GM12878 (cell line): Measurements from ENCODE around the gene TUBAL3. TPM values are rescaled to one million over a fixed set of nuclear protein-coding genes. Genes with fewer than 3 reads are reported as not detected.

Experiments used
- ATAC-seq: fragments of 200-7000 bp; cut with Tn5 transposase; 3 replicates; pipeline ENCODE4 v1.9.1; 2020; ENCODE audit warnings: mild to moderate bottlenecking, moderate library complexity
- BruUV-seq: library from RNA; stranded (reverse); fragments of 400-500 nt; replicated peaks from 2 replicates; lab custom pipeline; 2021; lab: Mats Ljungman, UMichigan
- CTCF ChIA-PET: fragments of 300-600 bp; sonication (Branson Sonifier 250); formaldehyde crosslinking; extraction: SDS; loops from one replicate; lab custom pipeline; 2021; ENCODE audit warnings: inconsistent platforms; lab: Yijun Ruan, JAX
- POLR2A ChIA-PET: fragments of 350-600 bp; formaldehyde crosslinking; extraction: SDS; loops from one replicate; lab custom pipeline; 2021; ENCODE audit warnings: inconsistent platforms; lab: Charles Lee
- RAD21 ChIA-PET: fragments of 300-600 bp; sonication (Branson Sonifier 250); formaldehyde crosslinking; loops from one replicate; lab custom pipeline; 2023; ENCODE audit warnings: antibody characterized with exemption; ENCODE audit not compliant: unreplicated experiment; lab: Charles Lee
- SMC1A ChIA-PET: fragments of 300-600 bp; sonication (Branson Sonifier 250); formaldehyde crosslinking; loops from one replicate; lab custom pipeline; 2023; ENCODE audit not compliant: unreplicated experiment, uncharacterized antibody; lab: Charles Lee
- DNase-seq: peaks from one replicate; pipeline ENCODE4 v3.0.0-alpha.2; 2011; ENCODE audit warnings: low read depth, low spot score
- FAIRE-seq: peaks from 3 replicates; lab custom pipeline; 2011; peaks lifted over from hg19 to GRCh38; lab: Jason Lieb, UNC
- H2AFZ ChIP-seq: 2 replicates; pipeline ENCODE4 v1.6.0; 2011; ENCODE audit warnings: low read depth, low read length, control low read depth; ENCODE audit not compliant: control insufficient read depth
- H3K27ac ChIP-seq: 2 replicates; pipeline ENCODE4 v1.5.1; 2011; ENCODE audit warnings: control low read depth; ENCODE audit not compliant: control insufficient read depth, insufficient read depth
- H3K27me3 ChIP-seq, 2 experiments: replicated peaks in 1 of 2; 2 replicates each; pipeline versions ENCODE4 v1.6.0 to v1.6.1; 2011; ENCODE audit warnings: low read length in 1 of 2; ENCODE audit not compliant: control insufficient read depth in 2 of 2, insufficient read depth in 2 of 2
- H3K36me3 ChIP-seq, 2 experiments: 2 replicates each; pipeline ENCODE4 v1.5.1; 2011; ENCODE audit warnings: low read length in 1 of 2; ENCODE audit not compliant: control insufficient read depth in 2 of 2, insufficient read depth in 2 of 2
- H3K4me1 ChIP-seq: 2 replicates; pipeline ENCODE4 v1.6.1; 2011; ENCODE audit warnings: mild to moderate bottlenecking, low read length, moderate library complexity, mixed read lengths; ENCODE audit not compliant: control insufficient read depth, insufficient read depth
- H3K4me2 ChIP-seq: 2 replicates; pipeline ENCODE4 v1.6.0; 2011; ENCODE audit warnings: control low read depth; ENCODE audit not compliant: control insufficient read depth, insufficient read depth
- H3K4me3 ChIP-seq: fragments of 200-600 bp; sonication (generic); 2 replicates; pipeline ENCODE4 v1.5.1; 2016
- H3K79me2 ChIP-seq: 2 replicates; pipeline ENCODE4 v1.6.0; 2011; ENCODE audit warnings: low read length; ENCODE audit not compliant: control insufficient read depth, insufficient read depth
- H3K9ac ChIP-seq: 2 replicates; pipeline ENCODE4 v1.8.0; 2011; ENCODE audit warnings: low read length, control low read depth, mixed read lengths; ENCODE audit not compliant: control insufficient read depth, insufficient read depth
- H3K9me3 ChIP-seq: replicated peaks from 3 replicates; pipeline ENCODE4 v1.5.1; 2011; ENCODE audit warnings: mild to moderate bottlenecking, low read length; ENCODE audit not compliant: control insufficient read depth, insufficient read depth
- H4K20me1 ChIP-seq: 2 replicates; pipeline ENCODE4 v1.6.0; 2011; ENCODE audit not compliant: control insufficient read depth, insufficient read depth
- ATF3 ChIP-seq: IDR thresholded peaks from 2 replicates; pipeline ENCODE4 v1.6.1; 2011; ENCODE audit warnings: low read depth, mild to moderate bottlenecking, low read length, moderate library complexity, borderline replicate concordance; ENCODE audit errors: extremely low read depth
- EGR1 ChIP-seq, 2 experiments: IDR thresholded peaks; 1 replicate in 1 of 2; 2 replicates in 1 of 2; pipeline ENCODE4 v1.6.1; 2011 to 2012; ENCODE audit warnings: low read depth in 2 of 2, low read length in 2 of 2, borderline replicate concordance in 1 of 2, mild to moderate bottlenecking in 1 of 2, moderate library complexity in 1 of 2
- ESRRA ChIP-seq: IDR thresholded peaks from 2 replicates; pipeline ENCODE4 v1.6.1; 2012; ENCODE audit warnings: mild to moderate bottlenecking, low read length, improper control_type of control experiment
- EZH2 ChIP-seq: IDR thresholded peaks from 2 replicates; pipeline ENCODE4 v1.6.1; 2012; ENCODE audit warnings: low read depth, mild to moderate bottlenecking, control low read depth, inconsistent platforms, low read length, borderline replicate concordance; ENCODE audit not compliant: control insufficient read depth
- FOS ChIP-seq: IDR thresholded peaks from 3 replicates; pipeline ENCODE4 v1.6.1; 2011; ENCODE audit warnings: borderline replicate concordance; ENCODE audit not compliant: insufficient read length; ENCODE audit errors: extremely low read depth
- GATAD2B ChIP-seq: fragments of 450-650 bp; conservative IDR thresholded peaks from 2 replicates; pipeline ENCODE4 v1.6.1; 2017; ENCODE audit warnings: low read depth, mild to moderate bottlenecking, moderate library complexity
- HCFC1 ChIP-seq: fragments of 150-350 bp; IDR thresholded peaks from 2 replicates; pipeline ENCODE4 v1.6.1; 2014; ENCODE audit warnings: low read length
- HSF1 ChIP-seq: fragments of 150-350 bp; IDR thresholded peaks from 2 replicates; pipeline ENCODE4 v1.6.1; 2014; ENCODE audit warnings: mild to moderate bottlenecking, low read depth, low read length
- IKZF2 ChIP-seq, 2 experiments: fragments of 450-650 bp; IDR thresholded peaks; 2 replicates each; pipeline ENCODE4 v1.6.1; 2017; ENCODE audit warnings: mild to moderate bottlenecking in 2 of 2, moderate library complexity in 2 of 2
- KAT2A ChIP-seq: conservative IDR thresholded peaks from 2 replicates; pipeline ENCODE4 v1.6.1; 2011; ENCODE audit warnings: low read depth, low read length; ENCODE audit not compliant: control insufficient read depth
- POLR2AphosphoS5 ChIP-seq: IDR thresholded peaks from 2 replicates; pipeline ENCODE4 v1.6.1; 2011; ENCODE audit warnings: mild to moderate bottlenecking, low read length, inconsistent platforms
- RAD51 ChIP-seq: fragments of 450-650 bp; IDR thresholded peaks from 2 replicates; pipeline ENCODE4 v1.6.1; 2016; ENCODE audit warnings: moderate library complexity, mild to moderate bottlenecking, inconsistent platforms
- RBBP5 ChIP-seq: fragments of 200-600 bp; sonication (generic); conservative IDR thresholded peaks from 2 replicates; pipeline ENCODE4 v1.6.1; 2016
- RUNX3 ChIP-seq: IDR thresholded peaks from 2 replicates; pipeline ENCODE4 v1.6.1; 2012; ENCODE audit warnings: low read length, inconsistent platforms
- TBL1XR1 ChIP-seq: IDR thresholded peaks from 2 replicates; pipeline ENCODE4 v1.6.1; 2012; ENCODE audit warnings: low read depth, low read length, improper control_type of control experiment
- ZNF217 ChIP-seq: fragments of 450-650 bp; IDR thresholded peaks from 2 replicates; pipeline ENCODE4 v1.6.1; 2017; ENCODE audit warnings: antibody characterized with exemption, mild to moderate bottlenecking
- ZNF622 ChIP-seq: fragments of 450-650 bp; IDR thresholded peaks from 2 replicates; pipeline ENCODE4 v1.6.1; 2017; ENCODE audit warnings: mild to moderate bottlenecking, inconsistent platforms
- ZSCAN29 ChIP-seq: fragments of 450-650 bp; IDR thresholded peaks from 2 replicates; pipeline ENCODE4 v1.6.1; 2017; ENCODE audit warnings: mild to moderate bottlenecking, moderate library complexity
- in situ Hi-C: fragments of 300-500 bp; cut with MboI; formaldehyde crosslinking; loops from 9 replicates; pipeline ENCODE4 v1.14.3; 2018; ENCODE audit warnings: mixed read lengths
- intact Hi-C: fragments of 100-400 bp; cut with micrococcal nuclease; formaldehyde crosslinking; loops from one replicate; pipeline ENCODE4 v1.14.2; 2022; ENCODE audit not compliant: unreplicated experiment
- polyA plus RNA-seq, 11 experiments: library from polyadenylated mRNA; depleted of rRNA in 4 of 11; unstranded in 6 of 11; stranded (reverse) in 5 of 11; fragments of >200 nt; fragmentation: Nextera tagmentation in 4 of 11; fragmentation: Illumina TruSeq in 1 of 11; extraction: Ambion mirVana in 4 of 11; extraction: Trizol in 1 of 11; gene quantifications; 1 replicate in 1 of 11; 2 replicates in 10 of 11; pipeline versions ENCODE4 v1.2.1 to v1.2.3, GENCODE V29; 2011 to 2016; ENCODE audit warnings: inconsistent platforms in 2 of 11, missing spikeins in 2 of 11, low read depth in 1 of 11
- total RNA-seq, 4 experiments: library from RNA; depleted of rRNA in 3 of 4; stranded (reverse); fragments of >200 nt in 3 of 4; fragmentation: Illumina TruSeq in 1 of 4; extraction: Trizol in 1 of 4; gene quantifications; 2 replicates each; pipeline versions ENCODE4 v1.2.1 to v1.2.3, GENCODE V29; 2013 to 2021

Gene TUBAL3
- total and polyA plus RNA-seq, 10 of the 15 experiments (the other 5 are each of a cell fraction or from before 2014, with no cell fraction given): 0.03 to 0.06 TPM; not detected in 8

GRCh38 chr10:5346881-5347280 is 57.7 kb downstream of the TUBAL3 start (continued):
- TF ChIP-seq HSF1 (no peak), EZH2 (no peak)

GRCh38 chr10:5344746-5345145 is 59.9 kb downstream of the TUBAL3 start:
- ChIA-PET CTCF (no interaction called here), SMC1A (no interaction called here), RAD21 (no interaction called here), POLR2A (no interaction called here)
- no peak for ATAC-seq
- no peaks in the 10 kb centered on the region for H3K4me1 ChIP-seq
- H3K27ac ChIP-seq: no peak overlapping the region
- TF ChIP-seq RBBP5 (no peak), POLR2AphosphoS5 (no peak), RAD51 (no peak), ESRRA (no peak), EGR1 (IDR thresholded peaks at IDR 0.05; ENCODE audit: borderline replicate concordance in 1 of 2, low read depth in 2 of 2, low read length in 2 of 2) (no peak), IKZF2 (IDR thresholded peaks at IDR 0.05) (no peak), GATAD2B (no peak), RUNX3 (no peak), ATF3 (no peak), ZNF622 (no peak), TBL1XR1 (no peak), FOS (no peak), KAT2A (no peak), ZSCAN29 (no peak), HCFC1 (no peak), ZNF217 (no peak)
- no peak for DNase-seq
- BruUV-seq: no TSS peak
- no peak overlapping the region for H2AFZ ChIP-seq
- no peak overlapping the region for H3K4me3 ChIP-seq
- H3K79me2 ChIP-seq: no peaks in the 10 kb centered on the region
- no peaks in the 10 kb centered on the region for H3K9me3 ChIP-seq
- H4K20me1 ChIP-seq: no peaks in the 10 kb centered on the region
- H3K4me2 ChIP-seq: no peak overlapping the region
- H3K36me3 ChIP-seq: no peaks in the 10 kb centered on the region
- in situ Hi-C loops: no loop called here
- no peaks in the 10 kb centered on the region; a peak in 2 of 4 replicates for H3K27me3 ChIP-seq
- intact Hi-C loops: no loop called here
- no peak overlapping the region for H3K9ac ChIP-seq
- no peak for FAIRE-seq
